Choroid plexus epithelial cell (primary cell): Measurements from ENCODE around the gene RELN.
"Not testable (repeated sequence)": the region's sequence is repeated elsewhere in the genome, so short reads cannot be mapped to it uniquely, and the experiment has no call there.

Experiments used
- DNase-seq: peaks from one replicate; pipeline ENCODE4 v3.0.0-alpha.2; 2010; ENCODE audit warnings: low read depth
- H3K4me3 ChIP-seq: 2 replicates; pipeline ENCODE4 v1.5.1; 2011; ENCODE audit warnings: low read depth, mild to moderate bottlenecking, control low read depth, low read length, moderate library complexity
- TF ChIP-seq, protein P1 (sequence below): conservative IDR thresholded peaks from 2 replicates; pipeline ENCODE4 v1.5.1; 2011; ENCODE audit warnings: low read depth, mild to moderate bottlenecking, control low read depth, inconsistent platforms, low read length, moderate library complexity

RELN gene

DNA sequence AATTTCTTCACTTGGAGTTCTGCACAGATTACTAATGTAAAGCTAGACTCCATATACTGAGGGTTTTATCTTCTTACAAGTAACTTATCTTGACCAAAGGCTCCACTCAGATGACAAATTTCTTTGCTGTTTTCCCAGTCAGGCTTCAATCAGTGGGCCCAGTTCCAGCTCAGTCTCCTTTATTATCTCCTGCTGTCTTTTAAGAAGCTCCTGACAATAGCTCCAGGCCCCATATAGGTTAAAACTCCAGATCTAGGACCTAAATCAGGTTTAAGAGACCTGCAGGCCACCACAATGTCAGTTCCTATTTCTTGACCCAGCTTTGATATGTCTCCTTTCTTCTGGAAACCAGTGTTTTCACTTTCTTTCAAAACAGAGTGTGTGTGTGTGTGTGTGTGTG lies 165.2 kb downstream of the RELN start:
- TF ChIP-seq, protein P1, sequence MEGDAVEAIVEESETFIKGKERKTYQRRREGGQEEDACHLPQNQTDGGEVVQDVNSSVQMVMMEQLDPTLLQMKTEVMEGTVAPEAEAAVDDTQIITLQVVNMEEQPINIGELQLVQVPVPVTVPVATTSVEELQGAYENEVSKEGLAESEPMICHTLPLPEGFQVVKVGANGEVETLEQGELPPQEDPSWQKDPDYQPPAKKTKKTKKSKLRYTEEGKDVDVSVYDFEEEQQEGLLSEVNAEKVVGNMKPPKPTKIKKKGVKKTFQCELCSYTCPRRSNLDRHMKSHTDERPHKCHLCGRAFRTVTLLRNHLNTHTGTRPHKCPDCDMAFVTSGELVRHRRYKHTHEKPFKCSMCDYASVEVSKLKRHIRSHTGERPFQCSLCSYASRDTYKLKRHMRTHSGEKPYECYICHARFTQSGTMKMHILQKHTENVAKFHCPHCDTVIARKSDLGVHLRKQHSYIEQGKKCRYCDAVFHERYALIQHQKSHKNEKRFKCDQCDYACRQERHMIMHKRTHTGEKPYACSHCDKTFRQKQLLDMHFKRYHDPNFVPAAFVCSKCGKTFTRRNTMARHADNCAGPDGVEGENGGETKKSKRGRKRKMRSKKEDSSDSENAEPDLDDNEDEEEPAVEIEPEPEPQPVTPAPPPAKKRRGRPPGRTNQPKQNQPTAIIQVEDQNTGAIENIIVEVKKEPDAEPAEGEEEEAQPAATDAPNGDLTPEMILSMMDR, result no peak
- no peak for DNase-seq
- H3K4me3 ChIP-seq, result no peak overlapping the region

DNA sequence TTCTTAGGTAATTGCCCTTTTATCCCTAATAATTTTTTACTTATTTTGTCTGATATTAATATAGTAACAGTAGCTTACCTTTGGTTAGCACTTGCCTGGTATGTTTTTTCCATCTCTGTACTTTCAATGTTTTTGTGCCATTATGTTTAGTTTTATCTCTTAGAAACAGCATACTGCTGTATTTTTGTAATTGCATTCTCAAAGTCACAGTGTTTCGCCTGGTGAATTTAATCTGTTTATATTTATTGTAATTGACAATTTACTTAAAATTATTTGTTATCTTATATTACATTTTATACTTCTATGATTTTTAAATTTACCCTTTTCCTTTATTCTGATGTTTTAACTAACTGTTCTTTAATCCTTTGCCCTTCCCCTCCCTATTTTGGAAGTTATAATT lies 166.4 kb downstream of the RELN start:
- no peak overlapping the region for H3K4me3 ChIP-seq
- TF ChIP-seq, protein P1, result no peak
- no peak for DNase-seq

DNA sequence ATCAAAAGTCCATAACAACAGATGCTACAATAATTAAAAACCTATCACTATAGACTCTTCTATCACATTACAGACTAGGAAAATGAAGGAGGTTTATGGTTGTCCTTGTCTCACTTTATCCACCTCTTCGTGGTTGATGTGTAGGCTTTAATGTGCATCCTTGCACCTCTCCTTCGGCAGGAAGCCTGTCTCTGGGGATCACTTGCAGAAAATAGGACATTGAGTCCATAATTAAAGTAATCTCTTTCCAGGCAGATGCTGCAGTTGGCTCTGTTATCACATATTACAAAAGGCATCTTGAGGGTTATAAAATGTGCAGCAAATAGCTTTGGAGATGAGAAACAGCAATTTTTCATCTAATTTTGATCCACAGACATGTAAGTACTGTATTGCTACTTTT lies 168.4 kb downstream of the RELN start:
- H3K4me3 ChIP-seq, result no peak overlapping the region
- TF ChIP-seq, protein P1, result no peak
- DNase-seq, result no peak

DNA sequence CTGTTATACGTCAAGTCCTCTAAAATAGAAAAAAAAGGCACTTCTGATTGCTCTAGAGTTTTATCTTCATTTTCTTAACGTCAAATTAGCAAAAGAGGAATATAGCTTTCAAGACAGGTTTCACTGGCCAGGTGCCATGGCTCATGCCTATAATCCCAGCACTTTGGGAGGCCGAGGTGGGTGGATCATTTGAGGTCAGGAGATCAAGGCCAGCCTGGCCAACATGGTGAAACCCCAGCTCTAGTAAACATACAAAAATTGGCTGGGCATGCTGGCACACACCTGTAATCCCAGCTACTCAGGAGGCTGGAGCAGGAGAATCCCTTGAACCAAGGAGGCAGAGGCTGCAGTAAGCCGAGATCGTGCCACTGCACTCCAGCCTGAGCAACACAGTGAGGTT lies 173.5 kb downstream of the RELN start:
- not testable (repeated sequence) for H3K4me3 ChIP-seq, DNase-seq

DNA sequence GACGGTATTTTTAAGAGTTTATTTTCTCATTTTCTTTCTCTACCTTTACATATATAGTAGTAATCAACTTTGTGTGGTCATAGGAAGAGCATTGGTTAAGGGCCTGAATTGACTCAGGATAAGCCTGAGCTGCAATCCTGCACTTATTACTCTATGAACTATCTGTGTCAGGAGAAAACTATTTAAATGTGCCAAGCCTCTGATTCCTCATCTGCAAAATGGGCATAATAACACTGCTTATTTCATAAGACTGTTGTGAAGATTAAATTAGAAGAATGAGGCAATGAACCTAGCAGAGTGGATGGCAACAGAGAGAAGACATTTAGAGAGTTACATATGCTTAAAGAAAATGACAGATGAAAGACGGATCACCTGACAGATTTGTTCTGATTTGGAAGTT lies 175.5 kb downstream of the RELN start:
- TF ChIP-seq, protein P1, result no peak
- DNase-seq, result no peak
- no peak overlapping the region for H3K4me3 ChIP-seq

DNA sequence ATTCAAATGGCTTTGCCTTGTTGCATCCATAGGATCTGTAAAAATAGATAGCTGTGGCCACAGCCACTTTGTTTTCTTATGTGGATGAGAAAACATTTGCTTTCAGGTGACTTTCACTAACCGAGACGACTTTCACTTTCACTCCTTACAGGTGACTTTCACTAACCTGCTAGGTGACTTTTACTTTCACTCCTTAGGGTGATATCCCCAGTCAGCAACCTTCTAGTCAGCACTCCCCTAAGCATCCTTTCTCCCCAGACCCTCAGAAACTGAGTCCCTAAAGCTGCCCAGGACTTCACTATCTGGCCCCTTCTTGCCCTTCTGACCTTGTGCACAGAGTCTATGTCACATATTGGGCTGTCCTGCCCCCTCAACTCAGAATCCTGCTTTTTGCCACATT lies 177.5 kb downstream of the RELN start:
- no peak for DNase-seq
- TF ChIP-seq, protein P1, result no peak
- H3K4me3 ChIP-seq, result no peak overlapping the region

DNA sequence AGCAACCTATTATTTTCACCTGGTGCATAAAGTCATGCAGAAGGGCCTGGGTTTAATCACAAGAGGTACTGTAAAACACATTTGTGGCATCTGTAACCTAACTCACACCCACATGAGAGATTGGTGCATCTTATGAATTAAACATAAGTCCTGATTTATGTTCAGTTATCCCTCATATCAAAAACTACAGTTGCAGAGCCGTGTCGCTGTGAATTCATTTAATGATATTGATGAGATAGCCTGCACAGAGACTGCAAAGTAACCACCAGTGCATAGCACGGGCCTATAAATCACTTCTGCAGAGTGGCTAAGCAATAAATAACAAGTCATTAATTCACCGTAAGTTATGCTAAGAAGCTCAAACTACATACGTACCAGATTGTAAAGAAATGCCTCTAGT lies 178.2 kb downstream of the RELN start:
- TF ChIP-seq, protein P1, result no peak
- no peak overlapping the region for H3K4me3 ChIP-seq
- no peak for DNase-seq
